ENCODE measurements around the gene KLHL18.
A peak's percentile ranks its signal among the peaks of the same experiment; 100 is the strongest.
"Not testable (repeated sequence)": the region's sequence is repeated elsewhere in the genome, so short reads cannot be mapped to it uniquely, and the experiment has no call there.

Gene KLHL18

GRCh38 chr3:47314056-47314764, 31.5 kb downstream of the KLHL18 start:
- no peak for DNase-seq (ENCODE audit: low spot score)

- no peak for DNase-seq (ENCODE audit: low spot score)
Observed at GRCh38 chr3:47315069-47315647, 32.4 kb downstream of the KLHL18 start.

- DNase-seq (ENCODE audit: low spot score), result not testable (repeated sequence)
Observed at GRCh38 chr3:47316151-47316550, 33.4 kb downstream of the KLHL18 start.

GRCh38 chr3:47318916-47319315, 36.2 kb downstream of the KLHL18 start:
- DNase-seq (ENCODE audit: low spot score), result no peak

- DNase-seq (ENCODE audit: low spot score), result no peak
Observed at GRCh38 chr3:47319956-47320355, 37.2 kb downstream of the KLHL18 start.

GRCh38 chr3:47323431-47324277, 40.9 kb downstream of the KLHL18 start:
- DNase-seq (ENCODE audit: low spot score), result no peak

GRCh38 chr3:47324278-47324865, 41.6 kb downstream of the KLHL18 start:
- DNase-seq (ENCODE audit: low spot score), result peak; percentile 83

- DNase-seq (ENCODE audit: low spot score), result no peak
Observed at GRCh38 chr3:47333907-47334306, 51.2 kb downstream of the KLHL18 start.

- DNase-seq (ENCODE audit: low spot score), result no peak
Observed at GRCh38 chr3:47337656-47338055, 54.9 kb downstream of the KLHL18 start.

GRCh38 chr3:47339951-47340350, 57.2 kb downstream of the KLHL18 start:
- no peak for DNase-seq (ENCODE audit: low spot score)

GRCh38 chr3:47340866-47341265, 58.1 kb downstream of the KLHL18 start:
- DNase-seq (ENCODE audit: low spot score), result no peak

GRCh38 chr3:47342151-47342550, 59.4 kb downstream of the KLHL18 start:
- no peak for DNase-seq (ENCODE audit: low spot score)

GRCh38 chr3:47342812-47343211, 60.1 kb downstream of the KLHL18 start:
- peak; percentile 43 for DNase-seq (ENCODE audit: low spot score)

GRCh38 chr3:47343471-47343971, 60.8 kb downstream of the KLHL18 start:
- DNase-seq (ENCODE audit: low spot score), result no peak

- no peak for DNase-seq (ENCODE audit: low spot score)
Observed at GRCh38 chr3:47344971-47345370, 62.2 kb downstream of the KLHL18 start.

GRCh38 chr3:47347217-47347801, 64.6 kb downstream of the KLHL18 start:
- DNase-seq (ENCODE audit: low spot score), result no peak

- DNase-seq (ENCODE audit: low spot score), result no peak
Observed at GRCh38 chr3:47348411-47349154, 65.8 kb downstream of the KLHL18 start.

- no peak for DNase-seq (ENCODE audit: low spot score)
Observed at GRCh38 chr3:47355010-47355409, 72.3 kb downstream of the KLHL18 start.

GRCh38 chr3:47356201-47356600, 73.5 kb downstream of the KLHL18 start:
- DNase-seq (ENCODE audit: low spot score), result no peak

- no peak for DNase-seq (ENCODE audit: low spot score)
Observed at GRCh38 chr3:47359323-47359722, 76.6 kb downstream of the KLHL18 start.

- not testable (repeated sequence) for DNase-seq (ENCODE audit: low spot score)
Observed at GRCh38 chr3:47360110-47360517, 77.4 kb downstream of the KLHL18 start.

All from HuH-7.5 (cell line).